Measurements from ENCODE around the gene PHF14.
"Not testable (repeated sequence)": the region's sequence is repeated elsewhere in the genome, so short reads cannot be mapped to it uniquely, and the experiment has no call there.

PHF14 gene

GRCh38 chr7:10973061-10973941 is at the start of gene PHF14:
Gene PHF14, plus strand, starts transcription at chr7:10973872. Its CDS starts 452 bp downstream, at chr7:10974324.
- in situ Hi-C loops (cut with MboI; ENCODE audit: low pct_unique_long_range_greater_than_20kb, low sequenced_read_pairs, unreplicated experiment) = no loop called here
- DNase-seq (ENCODE audit: low spot score) = peak; percentile 95
- no peak for TF ChIP-seq CTCF (IDR thresholded peaks at IDR 0.05; ENCODE audit: extremely low read depth, insufficient read depth, missing control alignments)

- DNase-seq (ENCODE audit: low spot score) = no peak
- no peak for TF ChIP-seq CTCF (IDR thresholded peaks at IDR 0.05; ENCODE audit: extremely low read depth, insufficient read depth, missing control alignments)
- in situ Hi-C loops (cut with MboI; ENCODE audit: low pct_unique_long_range_greater_than_20kb, low sequenced_read_pairs, unreplicated experiment) = no loop called here
Observed at GRCh38 chr7:10924370-10924769, 49.3 kb upstream of the PHF14 start.

GRCh38 chr7:10928203-10928602 is 45.5 kb upstream of the PHF14 start:
- DNase-seq (ENCODE audit: low spot score); in situ Hi-C loops (cut with MboI; ENCODE audit: low pct_unique_long_range_greater_than_20kb, low sequenced_read_pairs, unreplicated experiment): not testable (repeated sequence)

GRCh38 chr7:10930551-10930950 is 43.1 kb upstream of the PHF14 start:
- in situ Hi-C loops (cut with MboI; ENCODE audit: low pct_unique_long_range_greater_than_20kb, low sequenced_read_pairs, unreplicated experiment) = no loop called here
- no peak for DNase-seq (ENCODE audit: low spot score)
- no peak for TF ChIP-seq CTCF (IDR thresholded peaks at IDR 0.05; ENCODE audit: extremely low read depth, insufficient read depth, missing control alignments)

GRCh38 chr7:10931161-10931560 is 42.5 kb upstream of the PHF14 start:
- in situ Hi-C loops (cut with MboI; ENCODE audit: low pct_unique_long_range_greater_than_20kb, low sequenced_read_pairs, unreplicated experiment) = no loop called here
- DNase-seq (ENCODE audit: low spot score) = no peak
- TF ChIP-seq CTCF (IDR thresholded peaks at IDR 0.05; ENCODE audit: extremely low read depth, insufficient read depth, missing control alignments) = no peak

GRCh38 chr7:10934292-10934691 is 39.4 kb upstream of the PHF14 start:
- TF ChIP-seq CTCF (IDR thresholded peaks at IDR 0.05; ENCODE audit: extremely low read depth, insufficient read depth, missing control alignments) = no peak
- no peak for DNase-seq (ENCODE audit: low spot score)
- in situ Hi-C loops (cut with MboI; ENCODE audit: low pct_unique_long_range_greater_than_20kb, low sequenced_read_pairs, unreplicated experiment) = no loop called here

GRCh38 chr7:10939237-10939910 is 34.3 kb upstream of the PHF14 start:
- TF ChIP-seq CTCF (IDR thresholded peaks at IDR 0.05; ENCODE audit: extremely low read depth, insufficient read depth, missing control alignments) = no peak
- in situ Hi-C loops (cut with MboI; ENCODE audit: low pct_unique_long_range_greater_than_20kb, low sequenced_read_pairs, unreplicated experiment) = no loop called here
- DNase-seq (ENCODE audit: low spot score) = peak; percentile 25
